Prostate gland (tissue), 2 donors: Measurements from ENCODE around the gene TNFAIP1. TPM values are rescaled to one million over a fixed set of nuclear protein-coding genes. Genes with fewer than 3 reads are reported as not detected.
"Not testable (repeated sequence)": the region's sequence is repeated elsewhere in the genome, so short reads cannot be mapped to it uniquely, and the experiment has no call there.

Source experiments
- DNase-seq: peaks from one replicate; pipeline ENCODE4 v3.0.0-alpha.2; 2019; ENCODE audit warnings: low spot score
- H3K27ac ChIP-seq, 2 donors: fragments of 200-600 bp; sonication (generic); 2 replicates each; pipeline ENCODE4 v1.5.1; 2017 to 2019
- H3K27me3 ChIP-seq: fragments of 200-600 bp; sonication (generic); replicated peaks from 2 replicates; pipeline ENCODE4 v1.5.1; 2019; ENCODE audit not compliant: insufficient read depth
- H3K36me3 ChIP-seq, 2 donors: fragments of 200-600 bp; sonication (generic); 1 replicate in 1 of 2; 2 replicates in 1 of 2; pipeline versions ENCODE4 v1.5.1 to v1.8.1; 2017 to 2019
- H3K4me1 ChIP-seq: fragments of 200-600 bp; sonication (generic); replicated peaks from 2 replicates; pipeline ENCODE4 v1.5.1; 2019
- H3K4me3 ChIP-seq, 2 donors: fragments of 200-600 bp; sonication (generic); 2 replicates each; pipeline ENCODE4 v1.5.1; 2017 to 2019
- H3K9me3 ChIP-seq: fragments of 200-600 bp; sonication (generic); 2 replicates; pipeline ENCODE4 v1.5.1; 2017
- CTCF ChIP-seq, 4 experiments: fragments of 200-600 bp in 2 of 4; fragments of 450-650 bp in 2 of 4; sonication (generic) in 2 of 4; IDR thresholded peaks; 1 replicate in 3 of 4; 2 replicates in 1 of 4; pipeline ENCODE4 v1.5.1; 2016 to 2019; ENCODE audit warnings: antibody characterized with exemption in 4 of 4, mild to moderate bottlenecking in 2 of 4, moderate library complexity in 2 of 4
- POLR2A ChIP-seq: fragments of 450-650 bp; IDR thresholded peaks from one replicate; pipeline ENCODE4 v1.6.1; 2016; ENCODE audit warnings: antibody characterized with exemption, mild to moderate bottlenecking
- POLR2AphosphoS5 ChIP-seq: sonication (generic); formaldehyde crosslinking; IDR thresholded peaks from one replicate; pipeline ENCODE4 v1.6.1; 2017; ENCODE audit warnings: antibody characterized with exemption
- WGBS: methylation state at CpG from one replicate; pipeline ENCODE4 v1.1.5; 2018; 5-methylcytosine and 5-hydroxymethylcytosine counted together
- intact Hi-C: fragments of 100-400 bp; cut with DNase I; formaldehyde crosslinking; loops from one replicate; pipeline ENCODE4 v1.14.2; 2022
- total RNA-seq, 2 donors: library from RNA; depleted of rRNA; stranded (reverse); fragments of >200 nt; gene quantifications; one replicate each; pipeline ENCODE4 v1.1.0, GENCODE V29; 2016

TNFAIP1 gene
- total RNA-seq, 2 donors from 2014 or later = 32.2 to 63.1 TPM

DNA sequence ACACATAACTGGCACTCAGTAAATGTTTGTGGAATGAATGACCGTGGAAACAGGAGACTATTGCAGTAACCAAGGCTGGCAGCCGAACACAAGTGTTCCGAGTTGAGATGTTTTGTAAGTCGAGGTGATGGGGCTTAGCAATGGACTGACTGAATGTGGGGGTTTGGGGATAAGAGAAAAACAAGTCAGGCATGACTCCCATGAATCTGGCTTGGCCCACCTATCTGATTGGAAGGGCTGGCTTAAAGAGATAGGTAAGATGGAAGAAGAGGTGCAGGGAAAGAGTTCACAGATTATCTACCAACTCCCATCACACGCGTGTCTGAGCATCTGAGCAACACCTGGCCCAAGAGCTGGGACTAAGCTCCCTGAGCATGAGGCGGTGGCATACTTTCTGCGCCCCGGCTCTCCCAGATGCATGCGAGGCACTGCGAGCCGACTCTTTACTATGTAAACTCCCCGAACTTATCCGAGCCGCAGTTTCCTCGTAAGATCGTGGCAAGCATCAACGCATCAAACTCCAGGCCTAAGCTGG is 828 bp upstream of the TNFAIP1 start:
- Histone ChIP-seq H3K4me3 (peak overlapping the region; percentile 88 to 94), H3K27ac (peak overlapping the region; percentile 87 to 88), H3K27me3 (no peaks in the 10 kb centered on the region), H3K9me3 (no peaks in the 10 kb centered on the region), H3K4me1 (peaks cover 12% of the 10 kb centered on the region), H3K36me3 (peaks cover 0 to 7% of the 10 kb centered on the region in 2 donors)
- intact Hi-C loops = loop anchor here (5.0 kb wide), 1 partner anchor 618 kb away; the partner anchor contains the start of gene PHF12
- WGBS = 9% methylated on average over 18 of the region's 18 CpGs
- no peak for TF ChIP-seq POLR2A
- TF ChIP-seq POLR2AphosphoS5 = no peak
- no peak for TF ChIP-seq CTCF (IDR thresholded peaks at IDR 0.05)
- DNase-seq = no peak

GRCh38 chr17:28335959-28336871 is 654 bp downstream of the TNFAIP1 start:
- TF ChIP-seq CTCF (IDR thresholded peaks at IDR 0.05) (no peak), POLR2AphosphoS5 (peak; percentile 58), POLR2A (peak; percentile 21)
- Histone ChIP-seq H3K27ac (peak overlapping the region; percentile 87 to 88), H3K4me3 (peak overlapping the region; percentile 88 to 94), H3K36me3 (peaks cover 4 to 19% of the 10 kb centered on the region in 2 donors), H3K4me1 (peaks cover 12% of the 10 kb centered on the region), H3K27me3 (no peaks in the 10 kb centered on the region), H3K9me3 (no peaks in the 10 kb centered on the region)
- 3% methylated on average over 27 of the region's 29 CpGs for WGBS
- intact Hi-C loops = loop anchor here (1.0 to 5.0 kb wide), 2 partner anchors 21 to 616 kb away; partner anchors contain the start of genes PHF12 and POLDIP2
- peak; percentile 34 for DNase-seq

DNA sequence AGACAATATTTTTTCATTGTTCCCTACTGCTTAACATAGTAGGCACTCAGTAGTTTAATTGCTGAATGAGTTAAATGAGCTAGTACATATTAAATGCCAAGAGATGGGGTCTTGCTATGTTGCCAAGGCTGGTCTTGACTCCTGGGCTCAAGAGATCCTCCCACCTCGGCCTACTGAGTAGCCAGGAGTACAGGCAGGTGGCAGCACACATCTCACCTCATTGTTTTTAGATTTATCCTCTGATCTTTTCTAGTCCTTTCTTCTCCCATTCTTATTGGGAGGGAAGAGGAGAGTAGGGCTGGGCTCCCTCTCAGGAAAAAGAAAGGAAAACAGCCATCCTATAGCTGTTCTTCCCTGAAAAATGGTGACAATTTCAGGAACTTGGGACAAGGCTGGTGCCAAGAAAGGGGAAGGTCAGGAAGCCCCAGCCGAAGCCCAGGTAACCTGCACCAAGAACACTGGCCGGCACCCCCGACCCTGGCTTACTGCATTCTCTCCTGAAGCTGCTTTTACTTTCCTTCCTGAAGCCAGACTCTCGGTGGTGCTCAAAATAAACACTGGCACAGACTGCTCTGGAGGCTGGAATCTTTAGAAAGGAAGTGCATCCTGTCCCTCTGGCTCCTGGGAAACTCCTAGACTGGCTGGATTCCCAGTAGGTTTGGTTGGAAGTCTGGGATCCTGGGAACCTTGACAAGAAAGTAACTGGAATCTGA is 2.7 kb downstream of the TNFAIP1 start:
- no peak for DNase-seq
- H3K4me3 ChIP-seq = no peak overlapping the region
- H3K27me3 ChIP-seq = no peaks in the 10 kb centered on the region
- H3K4me1 ChIP-seq = peaks cover 12% of the 10 kb centered on the region
- intact Hi-C loops = loop anchor here (5.0 kb wide), 1 partner anchor 614 kb away; the partner anchor contains the start of gene PHF12
- no peaks in the 10 kb centered on the region for H3K9me3 ChIP-seq
- TF ChIP-seq POLR2A (no peak), CTCF (IDR thresholded peaks at IDR 0.05) (no peak), POLR2AphosphoS5 (no peak)
- peaks cover 6 to 19% of the 10 kb centered on the region in 2 donors for H3K36me3 ChIP-seq
- no peak overlapping the region for H3K27ac ChIP-seq
- 69% methylated on average over 5 of the region's 5 CpGs for WGBS

DNA sequence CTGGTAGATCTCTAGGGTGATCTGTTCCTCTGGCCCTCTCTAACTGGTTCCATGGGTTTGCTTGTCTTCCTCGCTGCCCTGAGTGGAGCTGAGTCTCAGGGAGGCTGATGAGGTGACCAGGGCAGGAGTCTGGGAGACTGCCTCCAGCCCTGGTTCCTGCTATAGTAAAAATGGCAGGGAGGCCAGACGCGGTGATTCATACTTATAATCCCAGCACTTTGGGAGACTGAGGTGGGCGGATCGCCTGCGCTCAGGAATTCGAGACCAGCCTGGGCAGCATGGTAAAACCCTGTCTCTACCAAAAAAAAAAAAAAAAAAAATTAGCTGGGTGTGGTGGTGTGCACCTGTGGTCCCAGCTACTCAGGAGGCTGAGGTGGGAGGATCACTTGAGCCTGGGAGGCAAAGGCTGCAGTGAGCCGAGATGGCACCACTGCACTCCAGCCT is 3.2 kb downstream of the TNFAIP1 start:
- H3K36me3 ChIP-seq = peaks cover 6 to 19% of the 10 kb centered on the region in 2 donors
- H3K4me3 ChIP-seq, H3K27ac ChIP-seq, H3K27me3 ChIP-seq, DNase-seq, H3K9me3 ChIP-seq: not testable (repeated sequence)
- peaks cover 11% of the 10 kb centered on the region for H3K4me1 ChIP-seq
- intact Hi-C loops = loop anchor here (5.0 kb wide), 1 partner anchor 614 kb away; the partner anchor contains the start of gene PHF12
- WGBS = 85% methylated on average over 8 of the region's 8 CpGs

DNA sequence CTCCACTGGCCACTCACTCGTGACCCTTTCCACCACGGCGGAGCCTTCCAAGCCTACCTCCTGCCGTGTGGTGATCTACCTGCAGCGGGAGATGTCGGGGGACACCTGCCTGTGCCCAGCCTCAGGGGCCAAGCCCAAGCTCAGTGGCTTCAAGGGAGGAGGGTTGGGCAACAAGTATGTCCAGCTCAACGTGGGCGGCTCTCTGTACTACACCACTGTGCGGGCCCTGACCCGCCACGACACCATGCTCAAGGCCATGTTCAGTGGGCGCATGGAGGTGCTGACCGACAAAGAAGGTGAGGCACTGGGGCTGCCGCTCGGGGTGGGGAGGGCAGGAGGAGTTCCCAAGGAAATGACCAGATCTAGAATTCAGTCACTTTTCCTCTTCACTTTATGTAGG is 3.9 kb downstream of the TNFAIP1 start:
- Histone ChIP-seq H3K4me1 (peaks cover 5% of the 10 kb centered on the region), H3K36me3 (peaks cover 6 to 19% of the 10 kb centered on the region in 2 donors), H3K9me3 (no peaks in the 10 kb centered on the region), H3K4me3 (no peak overlapping the region), H3K27me3 (no peaks in the 10 kb centered on the region), H3K27ac (no peak overlapping the region)
- no peak for DNase-seq
- intact Hi-C loops = loop anchor here (5.0 kb wide), 1 partner anchor 613 kb away; the partner anchor contains the start of gene PHF12
- WGBS = 90% methylated on average over 15 of the region's 15 CpGs
- TF ChIP-seq POLR2A = no peak
- no peak for TF ChIP-seq CTCF (IDR thresholded peaks at IDR 0.05)
- TF ChIP-seq POLR2AphosphoS5 = no peak
